Measurements from ENCODE around the gene FOXK2.
"Not testable (repeated sequence)": the region's sequence is repeated elsewhere in the genome, so short reads cannot be mapped to it uniquely, and the experiment has no call there.

FOXK2 gene

DNA sequence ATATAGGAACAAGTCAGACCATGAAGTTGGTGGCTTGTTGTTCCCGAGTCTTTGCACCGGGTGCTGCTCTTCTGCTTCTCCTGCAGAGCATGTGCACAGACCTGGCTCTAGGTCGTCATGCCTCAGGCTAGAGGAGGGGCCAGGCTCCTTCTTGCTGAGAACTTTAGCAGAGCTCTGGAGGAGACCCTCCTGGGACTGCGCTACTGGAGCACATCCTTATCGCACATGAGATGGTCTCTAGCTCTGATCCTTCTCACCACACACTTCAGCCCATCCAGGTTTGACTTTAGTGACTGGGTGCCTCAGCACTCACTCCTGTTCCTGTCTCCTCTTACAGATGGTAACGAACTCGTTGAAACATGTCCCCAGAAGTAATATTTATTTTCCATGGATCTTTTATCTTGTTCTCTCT lies 14.9 kb downstream of the FOXK2 start:
- TF ChIP-seq POLR2A (IDR thresholded peaks at IDR 0.05; ENCODE audit: low read length) (no peak), GATA1 (IDR thresholded peaks at IDR 0.05; ENCODE audit: low read depth, low read length) (no peak)
- no peak for DNase-seq

DNA sequence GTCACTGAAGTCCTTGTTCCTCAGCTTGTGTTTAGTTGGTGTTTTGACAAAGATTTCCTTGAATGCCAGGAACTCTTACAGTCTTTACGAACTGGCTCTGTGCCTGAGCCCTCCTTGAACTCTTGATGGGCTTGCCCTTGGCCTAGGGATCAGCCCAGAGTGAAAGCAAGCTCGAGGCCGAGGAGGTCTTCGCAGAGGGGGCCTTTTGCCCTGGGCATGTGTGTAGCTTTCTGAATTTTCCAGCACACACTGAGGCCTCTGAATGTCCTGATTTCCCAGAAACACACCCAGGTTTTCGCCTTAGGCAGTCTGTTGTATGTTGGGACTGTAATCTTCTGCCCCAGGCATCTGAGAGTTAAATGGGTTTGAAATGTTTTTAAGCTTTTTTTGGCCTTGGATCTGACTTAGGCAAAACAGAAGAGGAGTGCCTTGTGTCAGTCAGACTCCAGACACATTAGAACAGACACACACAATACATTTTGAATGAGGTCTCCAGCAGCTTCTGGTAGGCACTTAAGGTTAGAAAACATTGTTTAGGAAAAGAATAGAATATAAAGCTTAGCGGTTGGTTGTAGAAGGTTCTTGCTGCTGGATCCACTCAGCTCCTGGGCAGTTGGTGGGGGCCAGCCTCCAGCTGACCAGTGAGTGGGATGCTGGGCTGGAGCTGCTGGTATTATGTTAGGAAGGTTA lies 17.1 kb downstream of the FOXK2 start:
- no peak for TF ChIP-seq GATA1 (IDR thresholded peaks at IDR 0.05; ENCODE audit: low read depth, low read length)
- no peak for TF ChIP-seq POLR2A (IDR thresholded peaks at IDR 0.05; ENCODE audit: low read length)
- no peak for DNase-seq

DNA sequence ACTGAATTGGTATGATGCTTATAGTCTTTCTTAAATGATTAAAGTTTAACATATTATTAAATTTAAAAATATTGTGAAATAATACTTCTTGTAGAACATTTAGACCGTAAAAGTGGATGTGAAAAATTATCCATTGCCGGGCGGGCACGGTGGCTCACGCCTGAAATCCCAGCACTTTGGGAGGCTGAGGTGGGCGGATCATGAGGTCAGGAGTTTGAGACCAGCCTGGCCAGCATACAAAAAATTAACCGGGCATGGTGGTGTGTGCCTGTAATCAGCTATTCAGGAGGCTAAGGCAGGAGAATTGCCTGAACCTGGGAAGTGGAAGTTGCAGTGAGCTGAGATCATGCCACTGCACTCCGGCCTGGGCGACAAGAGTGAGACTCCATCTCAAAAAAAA lies 17.7 kb downstream of the FOXK2 start:
- not testable (repeated sequence) for DNase-seq

DNA sequence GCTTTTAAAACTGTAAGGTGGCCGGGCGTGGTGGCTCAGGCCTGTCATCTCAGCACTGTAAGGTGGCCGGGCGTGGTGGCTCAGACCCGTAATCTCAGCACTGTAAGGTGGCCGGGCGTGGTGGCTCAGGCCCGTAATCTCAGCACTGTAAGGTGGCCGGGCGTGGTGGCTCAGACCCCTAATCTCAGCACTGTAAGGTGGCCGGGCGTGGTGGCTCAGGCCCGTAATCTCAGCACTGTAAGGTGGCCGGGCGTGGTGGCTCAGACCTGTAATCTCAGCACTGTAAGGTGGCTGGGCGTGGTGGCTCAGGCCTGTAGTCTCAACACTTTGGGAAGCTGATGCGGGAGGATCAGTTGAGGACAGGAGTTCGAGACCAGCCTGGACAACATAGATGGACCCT lies 19.5 kb downstream of the FOXK2 start:
- DNase-seq, result not testable (repeated sequence)

DNA sequence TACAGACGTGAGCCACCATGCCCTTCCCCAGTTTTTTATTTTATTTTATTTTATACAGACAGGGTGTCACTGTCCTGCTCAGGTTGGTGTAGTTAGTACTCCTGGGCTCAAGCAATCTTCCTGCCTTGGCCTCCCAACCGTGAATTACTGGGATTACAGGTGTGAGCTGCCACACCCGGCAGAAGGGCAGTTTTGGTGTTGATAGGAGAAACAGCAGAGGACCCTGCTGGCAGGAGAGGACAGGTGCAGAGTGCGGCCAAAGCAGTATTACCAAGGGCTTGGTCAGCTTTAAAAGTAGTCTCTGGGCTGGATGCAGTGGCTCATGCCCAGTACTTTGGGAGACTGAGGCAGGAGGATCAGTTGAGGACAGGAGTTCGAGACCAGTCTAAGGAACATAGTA lies 22.9 kb downstream of the FOXK2 start:
- no peak for TF ChIP-seq GATA1 (IDR thresholded peaks at IDR 0.05; ENCODE audit: low read depth, low read length)
- no peak for TF ChIP-seq POLR2A (IDR thresholded peaks at IDR 0.05; ENCODE audit: low read length)
- DNase-seq, result no peak

DNA sequence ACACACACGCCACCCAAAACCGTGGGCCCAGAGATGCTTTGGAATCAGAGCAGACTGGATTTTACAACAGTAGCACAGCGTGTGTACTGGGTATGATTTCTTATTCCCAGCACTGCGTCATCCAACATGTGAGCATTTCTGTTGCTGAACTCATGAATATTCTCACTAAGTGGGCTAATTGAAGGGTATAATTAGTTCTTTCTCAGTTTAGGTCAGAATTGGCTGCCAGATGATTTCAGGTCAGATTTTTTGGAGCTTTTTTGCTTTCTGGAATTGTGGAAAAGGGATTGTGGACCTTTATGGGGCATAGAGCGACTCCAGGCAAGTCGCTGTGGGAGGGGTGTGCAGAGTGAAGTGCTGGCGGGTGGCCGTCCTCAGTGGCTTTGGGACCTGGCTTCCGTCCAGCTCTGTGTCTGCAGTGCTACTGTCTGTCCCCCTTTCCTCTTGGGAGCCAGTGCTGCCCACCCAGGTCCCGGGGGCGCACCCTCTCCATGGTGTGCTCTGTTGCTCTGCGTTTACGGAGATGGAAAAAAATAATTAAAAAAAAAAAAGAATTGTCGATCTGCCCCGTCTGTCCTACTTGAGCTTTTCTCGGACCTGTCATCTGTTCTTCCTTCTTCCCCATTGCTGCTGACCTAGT lies 25.0 kb downstream of the FOXK2 start:
- no peak for DNase-seq
- TF ChIP-seq POLR2A (IDR thresholded peaks at IDR 0.05; ENCODE audit: low read length), result no peak
- TF ChIP-seq GATA1 (IDR thresholded peaks at IDR 0.05; ENCODE audit: low read depth, low read length), result no peak

DNA sequence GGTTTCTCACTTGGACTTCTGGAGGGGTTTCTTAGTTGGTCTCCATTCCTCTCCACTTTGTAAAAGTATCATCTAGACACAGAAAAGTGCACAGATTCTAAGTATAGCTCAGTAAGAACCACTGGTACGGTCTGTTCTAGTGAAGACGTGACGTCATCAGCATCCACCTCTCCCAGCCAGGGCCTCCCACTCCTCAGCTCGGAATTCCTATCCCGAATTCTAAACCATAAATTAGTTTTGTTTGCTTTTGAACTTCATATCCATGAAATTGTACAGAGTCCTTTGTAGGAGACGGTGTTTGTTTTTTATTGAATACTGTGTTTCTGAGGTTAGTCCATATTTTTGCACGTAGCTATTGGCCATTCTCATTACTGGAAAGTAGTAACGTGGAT lies 25.5 kb downstream of the FOXK2 start:
- no peak for DNase-seq
- TF ChIP-seq GATA1 (IDR thresholded peaks at IDR 0.05; ENCODE audit: low read depth, low read length) (no peak), POLR2A (IDR thresholded peaks at IDR 0.05; ENCODE audit: low read length) (no peak)

DNA sequence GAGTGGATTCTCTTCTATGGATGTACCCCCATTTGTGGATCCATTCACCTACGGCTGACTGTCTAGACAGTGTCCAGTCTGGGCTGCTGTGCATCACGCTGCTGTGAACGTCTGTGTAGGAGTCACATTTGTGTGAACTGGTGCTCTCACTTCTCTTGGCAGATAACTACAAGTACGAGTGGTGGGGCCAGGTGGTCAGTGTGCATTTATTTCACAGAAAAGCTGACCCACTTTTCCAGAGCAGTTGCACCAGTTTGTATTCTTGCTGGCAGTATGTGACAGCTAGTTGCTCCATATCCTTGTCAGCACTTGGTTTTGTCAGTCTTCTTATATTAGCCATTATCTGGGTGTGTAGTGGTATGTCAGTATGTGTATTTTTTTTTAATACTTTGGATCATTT lies 28.4 kb downstream of the FOXK2 start:
- TF ChIP-seq GATA1 (IDR thresholded peaks at IDR 0.05; ENCODE audit: low read depth, low read length) (no peak), POLR2A (IDR thresholded peaks at IDR 0.05; ENCODE audit: low read length) (no peak)
- DNase-seq, result no peak

DNA sequence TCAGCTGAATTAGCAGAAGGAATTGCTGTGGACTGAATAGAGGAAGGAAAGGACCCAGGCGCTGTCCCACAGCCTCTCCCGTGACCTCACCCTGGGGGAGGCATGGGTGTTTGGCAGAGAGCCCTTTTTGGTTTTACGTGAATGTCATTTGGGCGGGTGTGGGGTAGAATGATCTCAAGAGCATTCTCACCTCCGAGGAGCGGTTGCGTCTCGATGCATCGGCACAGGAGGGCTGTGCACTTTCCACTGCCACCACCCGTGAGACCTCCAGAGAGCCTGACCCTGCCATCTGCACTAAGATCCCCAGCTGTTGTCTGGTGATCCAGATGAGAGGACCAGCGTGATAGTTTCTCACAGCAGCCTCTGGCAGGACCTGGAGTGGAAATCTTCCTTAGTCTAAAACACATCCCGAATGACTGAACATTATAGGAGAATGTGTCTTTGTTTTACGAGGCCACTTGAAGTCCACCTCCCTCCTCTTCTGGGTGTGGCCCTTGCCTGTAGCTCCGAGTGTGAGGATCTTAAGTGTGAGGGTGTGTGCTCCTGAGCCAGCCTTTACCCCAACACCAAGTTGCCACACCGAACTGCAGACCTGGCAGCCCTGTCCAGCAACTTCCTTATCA lies 29.3 kb downstream of the FOXK2 start:
- DNase-seq, result peak; percentile 40 to 42
- TF ChIP-seq POLR2A (IDR thresholded peaks at IDR 0.05; ENCODE audit: low read length), result no peak
- no peak for TF ChIP-seq GATA1 (IDR thresholded peaks at IDR 0.05; ENCODE audit: low read depth, low read length)

DNA sequence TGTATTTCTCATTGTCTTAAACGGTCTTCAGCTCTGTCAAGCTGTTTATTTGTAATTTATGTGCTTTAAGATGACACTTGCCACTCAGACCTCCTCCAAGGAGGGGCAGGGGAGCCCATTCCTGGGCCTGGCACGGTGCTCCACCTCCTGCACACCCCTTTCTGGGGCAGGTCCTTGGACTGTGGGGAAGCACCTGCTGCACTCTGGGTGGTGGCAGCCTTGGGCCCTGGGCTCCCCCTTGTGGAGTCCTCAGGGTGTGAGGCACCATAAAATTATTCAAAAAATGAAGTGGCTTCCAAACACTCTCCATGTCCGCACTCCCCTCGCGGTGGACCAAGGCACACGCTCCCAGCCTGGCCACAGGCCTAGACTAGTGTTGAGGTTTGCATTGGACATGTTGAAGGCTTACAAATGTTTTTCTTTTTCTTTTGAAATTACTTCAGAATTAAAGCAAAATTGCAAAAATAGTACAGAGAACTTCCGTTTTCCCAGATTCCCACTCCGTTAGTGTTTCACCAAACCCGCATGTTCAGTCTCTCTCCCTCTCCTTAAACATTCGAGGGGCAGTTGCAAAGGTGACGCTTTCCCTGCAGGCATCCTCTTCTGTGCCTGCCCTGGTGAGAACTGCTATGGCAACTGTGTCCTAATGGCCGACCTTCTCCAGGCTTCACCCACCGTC lies 32.4 kb downstream of the FOXK2 start:
- TF ChIP-seq GATA1 (IDR thresholded peaks at IDR 0.05; ENCODE audit: low read depth, low read length), result no peak
- TF ChIP-seq POLR2A (IDR thresholded peaks at IDR 0.05; ENCODE audit: low read length), result no peak
- DNase-seq, result peak; percentile 71 to 78

DNA sequence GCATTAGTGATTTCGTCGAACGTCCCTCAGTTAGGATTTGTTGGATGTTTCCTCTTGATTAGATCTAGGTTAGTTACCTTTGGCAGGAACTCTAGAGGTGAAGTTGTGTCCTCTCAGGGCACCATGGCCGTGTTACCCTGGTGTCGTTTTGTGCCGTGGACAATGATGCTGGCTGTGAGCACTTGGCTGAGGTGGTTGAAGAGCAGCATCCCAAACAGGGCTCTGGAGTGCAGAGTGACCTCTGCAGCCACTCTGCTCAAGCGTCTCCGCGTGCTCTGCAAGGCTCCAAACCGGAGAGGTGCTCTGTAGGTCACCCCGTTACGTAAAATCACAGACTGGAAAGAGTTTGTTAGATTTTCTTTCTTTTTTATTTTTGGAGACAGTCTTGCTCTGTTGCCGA lies 33.0 kb downstream of the FOXK2 start:
- DNase-seq, result no peak
- no peak for TF ChIP-seq GATA1 (IDR thresholded peaks at IDR 0.05; ENCODE audit: low read depth, low read length)
- TF ChIP-seq POLR2A (IDR thresholded peaks at IDR 0.05; ENCODE audit: low read length), result no peak

DNA sequence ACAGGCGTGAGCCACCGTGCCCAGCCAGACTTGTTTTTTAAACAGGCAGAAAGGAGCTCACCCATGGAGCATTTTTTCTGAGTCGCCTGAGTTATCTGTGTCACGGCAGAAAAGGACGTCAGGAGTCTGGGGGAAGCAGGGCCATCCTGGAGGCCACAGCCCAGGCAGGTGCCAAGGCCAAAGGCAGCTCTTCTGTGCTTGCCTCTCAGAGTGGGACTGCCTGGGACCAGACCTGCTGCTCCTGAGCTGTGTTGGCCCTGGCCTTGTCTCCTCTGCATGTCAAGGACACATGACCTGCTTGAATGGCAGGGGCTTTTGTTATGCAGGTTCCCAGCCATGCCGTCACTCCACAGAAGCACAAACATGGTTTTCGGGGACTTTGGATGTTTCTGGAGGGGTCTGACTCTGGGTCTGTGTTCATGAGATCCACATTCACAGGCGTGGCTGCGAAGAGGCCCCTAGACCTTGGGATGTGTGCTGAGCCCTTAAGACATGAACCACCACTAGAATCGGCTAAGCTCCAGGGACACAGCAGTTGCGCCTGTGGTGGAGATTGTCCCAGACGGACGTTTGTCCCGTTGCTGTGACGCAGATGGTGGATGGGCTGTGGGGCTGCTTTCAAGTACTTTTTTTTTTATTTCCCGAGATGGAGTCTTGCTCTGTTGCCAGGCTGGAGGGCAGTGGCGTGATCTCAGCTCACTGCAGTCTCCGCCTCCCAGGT lies 33.8 kb downstream of the FOXK2 start:
- TF ChIP-seq GATA1 (IDR thresholded peaks at IDR 0.05; ENCODE audit: low read depth, low read length) (no peak), POLR2A (IDR thresholded peaks at IDR 0.05; ENCODE audit: low read length) (no peak)
- no peak for DNase-seq

DNA sequence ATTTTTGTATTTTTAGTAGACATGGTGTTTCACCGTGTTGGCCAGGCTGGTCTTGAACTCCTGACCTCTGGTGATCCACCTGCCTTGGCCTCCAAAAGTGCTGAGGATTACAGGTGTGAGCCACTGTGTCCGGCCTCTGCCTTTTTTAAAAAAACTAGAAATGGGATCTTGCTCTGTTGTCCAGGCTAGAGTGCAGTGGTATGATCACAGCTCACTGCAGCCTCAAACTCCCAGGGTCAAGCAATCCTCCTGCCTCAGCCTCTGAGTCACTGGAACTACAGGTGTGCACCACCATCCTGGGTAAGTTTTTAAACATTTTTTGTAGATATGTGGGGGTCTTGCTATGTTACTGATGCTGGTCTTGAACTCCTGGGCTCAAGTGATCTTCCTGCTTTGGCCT lies 38.0 kb downstream of the FOXK2 start:
- not testable (repeated sequence) for DNase-seq

DNA sequence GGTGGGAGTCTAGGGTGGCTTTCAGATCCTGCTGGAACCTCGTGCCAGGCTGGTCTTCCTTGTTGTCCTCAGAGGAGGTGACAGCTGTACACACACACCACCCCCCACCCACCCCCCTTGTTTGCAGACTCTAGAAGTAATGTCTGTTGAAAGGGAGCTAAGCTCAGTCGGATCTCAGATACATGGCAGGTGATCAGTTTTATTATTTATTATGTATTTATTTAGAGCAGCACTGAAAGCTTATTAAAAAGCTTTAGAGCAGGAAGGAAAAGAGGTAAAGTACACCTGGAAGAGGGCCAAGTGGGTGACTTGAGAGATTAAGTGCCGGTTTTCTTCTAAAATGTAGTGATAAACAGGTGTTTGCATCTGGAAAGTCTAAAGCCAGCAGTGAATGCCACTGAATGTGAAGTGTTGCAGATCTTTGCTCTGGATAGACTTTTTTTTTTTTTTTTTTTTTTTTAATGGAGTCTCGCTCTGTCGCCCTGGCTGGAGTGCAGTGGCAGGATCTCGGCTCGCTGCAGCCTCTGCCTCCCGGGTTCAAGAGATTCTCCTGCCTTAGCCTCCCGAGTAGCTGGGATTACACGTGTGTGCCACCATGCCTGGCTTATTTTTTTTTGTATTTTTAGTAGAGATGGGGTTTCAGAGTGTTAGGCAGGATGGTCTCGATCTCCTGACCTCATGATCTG lies 40.2 kb downstream of the FOXK2 start:
- no peak for TF ChIP-seq GATA1 (IDR thresholded peaks at IDR 0.05; ENCODE audit: low read depth, low read length)
- TF ChIP-seq POLR2A (IDR thresholded peaks at IDR 0.05; ENCODE audit: low read length), result no peak
- peak; percentile 26 to 27 for DNase-seq

All from erythroblast (primary cell).